ENCODE data around the gene MPDZ. TPM values are rescaled to one million over a fixed set of nuclear protein-coding genes. Genes with fewer than 3 reads are reported as not detected.

The MPDZ gene
- polyA plus RNA-seq, 2 of the 4 experiments (the other 2 are of a cell fraction): 19.5 to 36.4 TPM

- Histone ChIP-seq H3K9me3 (no peaks in the 10 kb centered on the region), H3K27ac (no peak overlapping the region), H3K4me3 (no peak overlapping the region), H3K4me2 (no peak overlapping the region), H3K4me1 (no peaks in the 10 kb centered on the region)
- ChIA-PET CTCF (no interaction called here), POLR2A (no interaction called here)
- 59% methylated on average over 1 of the region's 1 CpG for WGBS (ENCODE audit: missing lambda C conversion rate)
- ATAC-seq (no peak), FAIRE-seq (no peak), DNase-seq (ENCODE audit: low read depth in 1 of 2, low spot score in 1 of 2) (no peak)
- TF ChIP-seq HDAC2 (IDR thresholded peaks at IDR 0.05): no peak
- TF ChIP-seq EHF (CRISPR knock-in tag; IDR thresholded peaks at IDR 0.05): no peak
- TF ChIP-seq TP53 (CRISPR knock-in tag; IDR thresholded peaks at IDR 0.05): no peak
- no peak for TF ChIP-seq FOXS1 (CRISPR knock-in tag; IDR thresholded peaks at IDR 0.05)
- no peak for TF ChIP-seq ZSCAN20 (CRISPR knock-in tag; IDR thresholded peaks at IDR 0.05)
- TF ChIP-seq, protein P1, sequence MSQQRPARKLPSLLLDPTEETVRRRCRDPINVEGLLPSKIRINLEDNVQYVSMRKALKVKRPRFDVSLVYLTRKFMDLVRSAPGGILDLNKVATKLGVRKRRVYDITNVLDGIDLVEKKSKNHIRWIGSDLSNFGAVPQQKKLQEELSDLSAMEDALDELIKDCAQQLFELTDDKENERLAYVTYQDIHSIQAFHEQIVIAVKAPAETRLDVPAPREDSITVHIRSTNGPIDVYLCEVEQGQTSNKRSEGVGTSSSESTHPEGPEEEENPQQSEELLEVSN (IDR thresholded peaks at IDR 0.05; ENCODE audit: borderline replicate concordance, low read depth): no peak
- no peak for TF ChIP-seq RFX5 (IDR thresholded peaks at IDR 0.05)
- no peak for TF ChIP-seq ZC3H11A (IDR thresholded peaks at IDR 0.05)
- no peak for TF ChIP-seq SMC3 (IDR thresholded peaks at IDR 0.05)
- TF ChIP-seq TFCP2L1 (CRISPR knock-in tag; IDR thresholded peaks at IDR 0.05): no peak
- no peak for TF ChIP-seq RARB (CRISPR knock-in tag; IDR thresholded peaks at IDR 0.05)
- no peak for TF ChIP-seq MAFK (IDR thresholded peaks at IDR 0.05; ENCODE audit: partially characterized antibody)
- no peak for TF ChIP-seq MAZ (IDR thresholded peaks at IDR 0.05; ENCODE audit: borderline replicate concordance, low read depth, low read length)
- no peak for TF ChIP-seq EP300 (IDR thresholded peaks at IDR 0.05)
- TF ChIP-seq CBX2 (IDR thresholded peaks at IDR 0.05; ENCODE audit: borderline replicate concordance, low read depth): no peak
- no peak for TF ChIP-seq MAX (IDR thresholded peaks at IDR 0.05)
- no peak for TF ChIP-seq CHD4 (IDR thresholded peaks at IDR 0.05; ENCODE audit: borderline replicate concordance)
- TF ChIP-seq JUNB (IDR thresholded peaks at IDR 0.05): no peak
- TF ChIP-seq HOXB5 (CRISPR knock-in tag; IDR thresholded peaks at IDR 0.05): no peak
These were observed 40.3 kb downstream of the MPDZ start for GRCh38 chr9:13239208-13239607.

GRCh38 chr9:13234932-13235331 lies 44.6 kb downstream of the MPDZ start:
- TF ChIP-seq HES2 (IDR thresholded peaks at IDR 0.05): no peak
- TF ChIP-seq FOXS1 (CRISPR knock-in tag; IDR thresholded peaks at IDR 0.05): no peak
- no peak for TF ChIP-seq MAZ (IDR thresholded peaks at IDR 0.05; ENCODE audit: borderline replicate concordance, low read depth, low read length)
- no peak for TF ChIP-seq CHD2 (IDR thresholded peaks at IDR 0.05; ENCODE audit: low read length, partially characterized antibody)
- no peak for TF ChIP-seq MYC (IDR thresholded peaks at IDR 0.05; ENCODE audit: borderline replicate concordance, low read length)
- TF ChIP-seq EHF (CRISPR knock-in tag; IDR thresholded peaks at IDR 0.05): no peak
- no peak for TF ChIP-seq ZNF302 (CRISPR knock-in tag; IDR thresholded peaks at IDR 0.05)
- TF ChIP-seq HMGXB4 (CRISPR knock-in tag; IDR thresholded peaks at IDR 0.05; ENCODE audit: borderline replicate concordance): no peak
- TF ChIP-seq HOXB5 (CRISPR knock-in tag; IDR thresholded peaks at IDR 0.05): no peak
- TF ChIP-seq POLR2A (IDR thresholded peaks at IDR 0.05; ENCODE audit: low read length): no peak
- TF ChIP-seq ZSCAN20 (CRISPR knock-in tag; IDR thresholded peaks at IDR 0.05): no peak
- TF ChIP-seq RNF2 (IDR thresholded peaks at IDR 0.05; ENCODE audit: borderline replicate concordance, low read depth): no peak
- no peak for TF ChIP-seq CEBPB (IDR thresholded peaks at IDR 0.05)
- no peak for TF ChIP-seq CBX8 (IDR thresholded peaks at IDR 0.05)
- TF ChIP-seq HEYL (CRISPR knock-in tag; IDR thresholded peaks at IDR 0.05): no peak
- no peak for TF ChIP-seq KDM1A (IDR thresholded peaks at IDR 0.05; ENCODE audit: low read depth)
- Histone ChIP-seq H3K27ac (no peak overlapping the region), H3K4me2 (no peak overlapping the region), H3K9me3 (no peaks in the 10 kb centered on the region), H3K4me3 (no peak overlapping the region), H3K4me1 (no peaks in the 10 kb centered on the region)
- CTCF ChIA-PET: no interaction called here
- 89% methylated on average over 1 of the region's 1 CpG for WGBS (ENCODE audit: missing lambda C conversion rate)
- FAIRE-seq (no peak), ATAC-seq (no peak), DNase-seq (ENCODE audit: low read depth in 1 of 2, low spot score in 1 of 2) (no peak)
- POLR2A ChIA-PET: no interaction called here

Data from A549 (cell line).